Endometrial microvascular endothelial cells (primary cell): ENCODE data around the gene TDG. TPM values are rescaled to one million over a fixed set of nuclear protein-coding genes. Genes with fewer than 3 reads are reported as not detected.
"Not testable (repeated sequence)": the region's sequence is repeated elsewhere in the genome, so short reads cannot be mapped to it uniquely, and the experiment has no call there.

Experiments
- in situ Hi-C: cut with HindIII; loops from 2 replicates; pipeline ENCODE4 v1.10.0; 2017; ENCODE audit warnings: low sequenced_read_pairs, low pct_unique_long_range_greater_than_20kb; ENCODE audit errors: inconsistent ontology term
- total RNA-seq: library from RNA; depleted of rRNA; stranded (reverse); fragments of >200 nt; gene quantifications from one replicate; pipeline ENCODE4 v1.2.3, GENCODE V29; 2015; ENCODE audit errors: inconsistent ontology term

Gene TDG
- total RNA-seq, 1 donor from 2014 or later, result 27.0 TPM

GRCh38 chr12:104010121-104010520, 44.4 kb downstream of the TDG start:
- in situ Hi-C loops, result no loop called here

- in situ Hi-C loops, result no loop called here
Observed at GRCh38 chr12:104010606-104011169, 45.0 kb downstream of the TDG start.

DNA sequence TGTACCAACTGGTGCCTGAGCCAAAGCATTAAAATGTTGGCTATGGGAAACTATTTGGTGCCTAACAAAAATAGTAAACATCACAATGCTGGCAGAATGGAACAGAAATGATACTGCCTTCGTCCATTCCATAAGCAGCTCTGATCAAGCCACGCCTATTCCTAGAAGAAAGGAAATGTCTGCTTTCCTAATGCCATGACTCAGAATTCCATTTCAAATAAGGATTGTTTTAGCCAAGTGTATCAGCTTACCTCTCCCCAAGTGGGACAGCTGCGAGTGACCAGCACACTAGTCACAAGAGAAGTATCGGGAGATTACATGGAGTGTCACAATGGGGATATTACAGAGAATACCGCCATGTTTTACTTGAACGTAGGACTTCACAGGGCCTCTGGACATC, 45.6 kb downstream of the TDG start:
- in situ Hi-C loops, result no loop called here

DNA sequence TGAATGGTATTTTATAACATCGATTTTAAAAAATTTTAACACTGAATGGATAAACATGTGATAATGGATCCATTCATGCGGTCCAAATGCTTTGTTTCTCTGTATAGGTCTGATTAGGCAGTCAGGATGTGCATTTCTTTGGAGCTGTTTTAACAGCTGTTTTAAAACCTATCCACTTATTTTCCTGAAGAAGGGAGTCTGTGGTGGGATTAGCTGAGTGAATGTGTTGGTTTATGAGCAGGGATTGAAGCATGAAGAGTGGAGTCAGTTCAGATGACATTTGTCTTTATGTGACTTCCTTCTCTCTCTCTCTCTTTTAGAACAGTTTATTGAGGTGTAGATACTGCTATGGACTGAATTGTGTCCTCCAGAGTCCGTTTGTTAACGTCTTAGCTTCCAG, 46.7 kb downstream of the TDG start:
- in situ Hi-C loops, result no loop called here

DNA sequence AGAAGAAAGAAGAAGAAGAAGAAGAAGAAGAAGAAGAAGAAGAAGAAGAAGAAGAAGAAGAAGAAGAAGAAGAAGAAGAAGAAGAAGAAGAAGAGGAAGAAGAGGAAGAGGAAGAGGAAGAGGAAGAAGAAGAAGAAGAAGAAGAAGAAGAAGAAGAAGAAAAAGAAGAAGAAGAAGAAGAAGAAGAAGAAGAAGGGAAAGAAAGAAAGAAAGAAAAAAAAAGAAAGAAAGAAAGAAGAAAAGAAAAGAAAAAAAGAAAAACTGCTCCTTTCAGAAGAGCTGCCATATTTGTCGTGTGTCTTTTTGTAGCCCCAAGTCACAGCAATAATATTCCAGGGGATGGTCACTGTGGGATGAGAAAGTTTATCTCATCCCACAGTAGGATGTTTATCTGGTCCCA, 56.2 kb downstream of the TDG start:
- in situ Hi-C loops, result not testable (repeated sequence)

DNA sequence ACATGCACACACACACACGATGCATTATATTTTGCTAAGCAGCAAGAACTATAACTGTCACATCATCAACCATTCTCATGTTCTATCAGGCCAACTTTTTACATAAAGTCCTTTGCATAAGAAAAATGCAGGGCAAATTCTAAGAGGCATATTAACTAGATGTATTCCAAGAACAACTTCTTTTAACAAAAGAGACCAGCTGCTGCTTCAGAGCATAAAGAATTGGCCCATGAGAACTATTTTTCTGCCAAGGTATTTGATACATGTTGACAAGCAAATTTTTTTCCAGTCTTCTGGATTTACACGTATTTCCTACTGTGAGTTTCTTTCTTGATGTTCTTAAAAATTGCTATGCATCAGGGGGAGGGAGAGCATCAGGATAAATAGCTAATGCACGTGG, 57.1 kb downstream of the TDG start:
- in situ Hi-C loops, result no loop called here

- in situ Hi-C loops, result no loop called here
Observed at GRCh38 chr12:104023710-104024109, 58.0 kb downstream of the TDG start.

DNA sequence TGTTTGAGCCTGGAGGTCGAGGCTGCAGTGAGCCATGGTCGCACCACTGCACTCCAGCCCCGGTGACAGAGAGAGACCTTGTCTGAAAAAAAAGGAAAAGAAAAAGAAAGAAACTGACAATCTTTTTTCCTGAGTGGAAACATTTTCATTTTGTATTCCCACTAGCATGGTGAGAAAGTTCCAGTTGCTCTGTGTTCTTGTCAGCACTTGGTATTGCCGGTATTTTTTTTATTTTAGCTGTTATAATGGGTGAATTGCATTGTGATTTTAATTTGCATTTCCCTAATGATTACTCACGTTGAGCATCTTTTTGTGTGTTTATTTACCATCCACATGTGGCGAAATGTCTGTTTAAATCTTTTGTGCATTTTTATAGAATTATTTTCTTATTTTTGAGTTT, 58.7 kb downstream of the TDG start:
- in situ Hi-C loops, result no loop called here

DNA sequence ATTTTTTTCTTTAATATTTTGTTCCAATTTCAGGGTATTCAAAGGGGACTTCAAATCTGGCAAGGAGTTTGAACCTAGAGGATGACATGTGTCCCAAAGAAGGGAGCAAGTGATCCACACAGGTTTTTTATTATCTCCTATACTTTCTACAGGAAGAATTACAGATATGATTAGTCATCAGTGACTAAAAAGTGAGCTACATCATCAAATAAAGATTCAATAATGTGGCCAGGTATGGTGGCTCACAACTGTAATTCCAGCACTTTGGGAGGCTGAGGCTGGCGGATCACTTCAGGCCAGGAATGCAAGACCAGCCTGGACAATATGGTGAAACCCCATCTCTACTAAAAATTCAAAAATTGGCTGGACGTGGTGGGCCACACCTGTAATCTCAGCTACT, 60.1 kb downstream of the TDG start:
- in situ Hi-C loops, result no loop called here

GRCh38 chr12:104026841-104027599, 61.3 kb downstream of the TDG start:
- in situ Hi-C loops, result no loop called here

DNA sequence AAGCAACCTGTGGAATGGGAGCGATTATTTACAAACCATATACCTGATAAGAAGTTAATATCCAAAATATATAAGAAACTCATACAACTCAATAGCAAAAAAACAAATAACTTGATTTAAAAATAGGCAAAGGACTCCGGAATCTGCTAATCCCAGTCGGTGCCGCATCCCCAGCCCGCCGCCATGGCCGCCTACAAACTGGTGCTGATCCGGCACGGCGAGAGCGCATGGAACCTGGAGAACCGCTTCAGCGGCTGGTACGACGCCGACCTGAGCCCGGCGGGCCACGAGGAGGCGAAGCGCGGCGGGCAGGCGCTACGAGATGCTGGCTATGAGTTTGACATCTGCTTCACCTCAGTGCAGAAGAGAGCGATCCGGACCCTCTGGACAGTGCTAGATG, 64.9 kb downstream of the TDG start:
- in situ Hi-C loops, result not testable (repeated sequence)

DNA sequence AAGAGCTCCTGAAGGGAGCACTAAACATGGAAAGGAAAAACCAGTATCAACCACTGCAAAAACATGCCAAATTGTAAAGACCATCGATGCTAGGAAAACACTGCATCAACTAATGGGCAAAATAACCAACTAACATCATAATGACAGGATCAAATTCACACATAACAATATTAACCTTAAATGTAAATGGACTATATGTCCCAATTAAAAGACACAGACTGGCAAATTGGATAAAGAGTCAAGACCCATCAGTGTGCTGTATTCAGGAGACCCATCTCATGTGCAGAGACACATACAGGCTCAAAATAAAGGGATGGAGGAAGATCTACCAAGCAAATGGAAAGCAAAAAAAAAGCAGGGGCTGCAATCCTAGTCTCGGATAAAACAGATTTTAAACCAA, 70.5 kb downstream of the TDG start:
- in situ Hi-C loops, result not testable (repeated sequence)

Other genes with a start within 250 kb of the TDG start
- 7.0 TPM for gene NT5DC3, start 124.6 kb upstream of the TDG start, total RNA-seq
- gene HSP90B1, start 35.5 kb upstream of the TDG start, total RNA-seq, result 501 TPM
- 0.19 TPM for gene GLT8D2, start 84.3 kb downstream of the TDG start, total RNA-seq
- 17.2 TPM for gene HCFC2, start 98.7 kb downstream of the TDG start, total RNA-seq
- 10.5 TPM for gene NFYB, start 172.3 kb downstream of the TDG start, total RNA-seq
- 966 TPM for gene TXNRD1, start 249.9 kb downstream of the TDG start, total RNA-seq